ENCODE measurements around the gene RPL22L1.

Gene RPL22L1

GRCh38 chr3:170868577-170869238, 1.3 kb downstream of the RPL22L1 start:
- no peak overlapping the region for H2AFZ ChIP-seq (ENCODE audit: low read length)
- H3K9me3 ChIP-seq (replicated peaks in 1 of 2; ENCODE audit: control insufficient read depth in 2 of 2, insufficient read depth in 1 of 2, low read depth in 1 of 2, low read length in 2 of 2): no peaks in the 10 kb centered on the region
- H3K14ac ChIP-seq (ENCODE audit: low read length): no peak overlapping the region
- H2BK120ac ChIP-seq (ENCODE audit: low read depth, low read length): no peak overlapping the region
- H2AK5ac ChIP-seq (ENCODE audit: low read depth, low read length): no peak overlapping the region
- no CpG with 5 or more reads among the region's 9 CpGs for WGBS, 2 donors (ENCODE audit: extremely low coverage in 2 of 2, insufficient read length in 2 of 2, insufficient replicate concordance in 1 of 2)
- no peak overlapping the region for H4K8ac ChIP-seq (ENCODE audit: low read depth, low read length)
- H3K4me1 ChIP-seq (ENCODE audit: control insufficient read depth in 2 of 2, insufficient read depth in 1 of 2, low read depth in 1 of 2, low read length in 2 of 2): peaks cover 2% of the 10 kb centered on the region in 2 donors
- no peak overlapping the region for H4K91ac ChIP-seq (ENCODE audit: low read depth, low read length, poor library complexity)
- H3K4me3 ChIP-seq (ENCODE audit: low read length in 2 of 2): peak overlapping the region in 1 of 2 donors; percentile 85
- H2BK5ac ChIP-seq (ENCODE audit: low read length): no peak overlapping the region
- H3K9ac ChIP-seq (ENCODE audit: low read depth, low read length, poor library complexity): no peak overlapping the region
- no peak overlapping the region for H3K18ac ChIP-seq (ENCODE audit: low read length)
- no peaks in the 10 kb centered on the region for H3K79me1 ChIP-seq (ENCODE audit: low read depth, low read length)
- no peak overlapping the region for H3K23ac ChIP-seq (ENCODE audit: low read depth, low read length, poor library complexity)
- no peak overlapping the region for H2BK15ac ChIP-seq (ENCODE audit: low read length)
- H2BK12ac ChIP-seq (ENCODE audit: low read length): no peak overlapping the region
- no peak overlapping the region for H3K4ac ChIP-seq (ENCODE audit: low read length)
- peaks cover 4 to 45% of the 10 kb centered on the region in 2 donors for H3K36me3 ChIP-seq (replicated peaks in 1 of 2; ENCODE audit: control insufficient read depth in 2 of 2, insufficient read depth in 2 of 2, low read length in 2 of 2)
- no peak overlapping the region for H3K27ac ChIP-seq (replicated peaks; ENCODE audit: low read length)
- DNase-seq (ENCODE audit: low spot score): no peak
- no peaks in the 10 kb centered on the region for H3K27me3 ChIP-seq (ENCODE audit: control insufficient read depth in 3 of 3, insufficient read depth in 3 of 3, low read depth in 1 of 3, low read length in 3 of 3)
- peak overlapping the region; percentile 46 for H3K4me2 ChIP-seq (ENCODE audit: insufficient read depth, low read length, poor library complexity, severe bottlenecking)

DNA sequence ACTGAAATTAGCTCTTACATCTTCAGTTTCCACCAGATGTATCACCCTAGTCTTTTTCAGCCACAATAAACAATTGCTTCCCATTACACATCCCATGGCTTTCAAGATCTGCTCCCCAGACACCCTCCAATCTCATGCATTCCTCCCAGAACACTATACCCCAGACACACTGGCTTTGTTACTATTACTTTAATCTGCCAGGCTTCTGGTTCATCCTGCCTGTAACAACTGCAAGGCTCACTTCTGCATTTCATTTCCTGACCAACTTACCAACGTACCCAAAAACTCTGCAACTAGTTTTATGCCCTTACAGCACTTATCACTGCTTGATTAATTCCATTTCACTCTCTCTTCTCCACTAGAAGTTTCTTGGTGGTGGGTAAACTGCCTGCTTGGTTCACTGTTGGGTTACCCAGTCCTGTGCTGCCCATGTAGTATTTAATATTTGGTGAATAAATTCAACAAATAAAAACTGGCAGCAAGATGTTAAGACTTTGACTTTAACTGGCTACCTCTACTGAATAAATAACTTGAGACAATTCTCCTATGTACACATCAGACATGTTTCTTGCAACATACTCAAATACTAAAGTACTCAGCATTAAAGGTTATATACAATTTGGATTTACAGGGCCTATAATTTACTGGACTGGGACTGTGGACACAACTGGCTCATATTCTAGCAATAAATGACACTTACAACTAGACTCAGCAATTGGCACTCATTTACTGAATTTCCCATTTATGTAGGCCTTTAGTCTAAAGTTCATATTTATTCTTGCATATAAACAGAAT, 2.7 kb downstream of the RPL22L1 start:
- Histone ChIP-seq H3K23ac (ENCODE audit: low read depth, low read length, poor library complexity) (no peak overlapping the region), H2BK5ac (ENCODE audit: low read length) (no peak overlapping the region), H3K9me3 (replicated peaks in 1 of 2; ENCODE audit: control insufficient read depth in 2 of 2, insufficient read depth in 1 of 2, low read depth in 1 of 2, low read length in 2 of 2) (no peaks in the 10 kb centered on the region), H2BK15ac (ENCODE audit: low read length) (no peak overlapping the region), H3K14ac (ENCODE audit: low read length) (no peak overlapping the region), H2AK5ac (ENCODE audit: low read depth, low read length) (no peak overlapping the region), H3K4ac (ENCODE audit: low read length) (no peak overlapping the region), H2BK12ac (ENCODE audit: low read length) (no peak overlapping the region), H3K27me3 (ENCODE audit: control insufficient read depth in 3 of 3, insufficient read depth in 3 of 3, low read depth in 1 of 3, low read length in 3 of 3) (no peaks in the 10 kb centered on the region), H3K79me1 (ENCODE audit: low read depth, low read length) (no peaks in the 10 kb centered on the region), H3K4me1 (ENCODE audit: control insufficient read depth in 2 of 2, insufficient read depth in 1 of 2, low read depth in 1 of 2, low read length in 2 of 2) (peaks cover 2% of the 10 kb centered on the region in 2 donors), H3K4me2 (ENCODE audit: insufficient read depth, low read length, poor library complexity, severe bottlenecking) (no peak overlapping the region), H4K91ac (ENCODE audit: low read depth, low read length, poor library complexity) (no peak overlapping the region), H2AFZ (ENCODE audit: low read length) (no peak overlapping the region), H3K9ac (ENCODE audit: low read depth, low read length, poor library complexity) (no peak overlapping the region), H3K4me3 (ENCODE audit: low read length in 2 of 2) (no peak overlapping the region), H3K18ac (ENCODE audit: low read length) (no peak overlapping the region), H3K27ac (replicated peaks; ENCODE audit: low read length) (no peak overlapping the region), H3K36me3 (replicated peaks in 1 of 2; ENCODE audit: control insufficient read depth in 2 of 2, insufficient read depth in 2 of 2, low read length in 2 of 2) (peaks cover 4 to 45% of the 10 kb centered on the region in 2 donors), H2BK120ac (ENCODE audit: low read depth, low read length) (no peak overlapping the region), H4K8ac (ENCODE audit: low read depth, low read length) (no peak overlapping the region)
- DNase-seq (ENCODE audit: low spot score): no peak
- WGBS, 2 donors (ENCODE audit: extremely low coverage in 2 of 2, insufficient read length in 2 of 2, insufficient replicate concordance in 1 of 2): no CpG with 5 or more reads among the region's 1 CpG

DNA sequence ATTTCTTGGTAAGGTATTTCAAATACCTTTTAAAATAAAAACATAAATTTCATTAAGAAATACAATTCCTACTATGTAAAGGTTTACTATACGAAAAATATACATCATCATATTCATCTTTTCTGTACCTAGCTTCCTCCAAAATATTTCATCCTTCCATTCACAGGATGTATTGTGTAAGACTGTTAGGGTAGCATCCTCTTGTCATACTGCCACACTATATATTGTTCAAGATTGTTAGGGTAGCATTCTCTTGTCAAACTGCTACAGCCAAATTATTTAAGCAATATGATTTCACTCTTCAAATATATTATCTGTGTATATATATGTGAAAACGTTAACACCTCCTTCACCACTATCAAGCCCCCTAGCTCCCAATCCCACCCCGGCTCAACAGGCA, 3.5 kb downstream of the RPL22L1 start:
- Histone ChIP-seq H4K8ac (ENCODE audit: low read depth, low read length) (no peak overlapping the region), H3K79me1 (ENCODE audit: low read depth, low read length) (no peaks in the 10 kb centered on the region), H2BK5ac (ENCODE audit: low read length) (no peak overlapping the region), H3K27ac (replicated peaks; ENCODE audit: low read length) (no peak overlapping the region), H3K9me3 (replicated peaks in 1 of 2; ENCODE audit: control insufficient read depth in 2 of 2, insufficient read depth in 1 of 2, low read depth in 1 of 2, low read length in 2 of 2) (no peaks in the 10 kb centered on the region), H2AK5ac (ENCODE audit: low read depth, low read length) (no peak overlapping the region), H2AFZ (ENCODE audit: low read length) (no peak overlapping the region), H2BK15ac (ENCODE audit: low read length) (no peak overlapping the region), H3K4ac (ENCODE audit: low read length) (no peak overlapping the region), H3K14ac (ENCODE audit: low read length) (no peak overlapping the region), H2BK12ac (ENCODE audit: low read length) (no peak overlapping the region), H3K4me3 (ENCODE audit: low read length in 2 of 2) (no peak overlapping the region), H3K27me3 (ENCODE audit: control insufficient read depth in 3 of 3, insufficient read depth in 3 of 3, low read depth in 1 of 3, low read length in 3 of 3) (no peaks in the 10 kb centered on the region), H3K9ac (ENCODE audit: low read depth, low read length, poor library complexity) (no peak overlapping the region), H3K4me2 (ENCODE audit: insufficient read depth, low read length, poor library complexity, severe bottlenecking) (no peak overlapping the region), H3K18ac (ENCODE audit: low read length) (no peak overlapping the region), H3K36me3 (replicated peaks in 1 of 2; ENCODE audit: control insufficient read depth in 2 of 2, insufficient read depth in 2 of 2, low read length in 2 of 2) (peaks cover 4 to 45% of the 10 kb centered on the region in 2 donors), H2BK120ac (ENCODE audit: low read depth, low read length) (no peak overlapping the region), H4K91ac (ENCODE audit: low read depth, low read length, poor library complexity) (no peak overlapping the region), H3K23ac (ENCODE audit: low read depth, low read length, poor library complexity) (no peak overlapping the region), H3K4me1 (ENCODE audit: control insufficient read depth in 2 of 2, insufficient read depth in 1 of 2, low read depth in 1 of 2, low read length in 2 of 2) (peaks cover 2% of the 10 kb centered on the region in 2 donors)
- DNase-seq (ENCODE audit: low spot score): no peak
- WGBS, 2 donors (ENCODE audit: extremely low coverage in 2 of 2, insufficient read length in 2 of 2, insufficient replicate concordance in 1 of 2): 100% methylated on average over 1 of the region's 3 CpGs; no CpG with 5 or more reads in 1 of the 2 donors
